Measurements from ENCODE around the gene SURF4.

GRCh38 chr9:133372144-133372543 is 3.7 kb downstream of the SURF4 start:
- TF ChIP-seq CTCF (IDR thresholded peaks at IDR 0.05) (no peak), POLR2A (IDR thresholded peaks at IDR 0.05) (no peak)
